Hepatocyte (in vitro differentiated cells): ENCODE data around the gene TIGD3. TPM values are rescaled to one million over a fixed set of nuclear protein-coding genes. Genes with fewer than 3 reads are reported as not detected.

Source experiments
- DNase-seq: peaks from one replicate; pipeline ENCODE4 v3.0.0-alpha.2; 2016; ENCODE audit warnings: low spot score
- H2AFZ ChIP-seq: fragments of 200-600 bp; sonication (generic); 2 replicates; pipeline ENCODE4 v1.6.0; 2016; ENCODE audit warnings: antibody characterized with exemption, mild to moderate bottlenecking
- H3K27ac ChIP-seq: fragments of 200-600 bp; sonication (generic); 2 replicates; pipeline ENCODE4 v1.5.1; 2016; ENCODE audit warnings: mild to moderate bottlenecking
- H3K27me3 ChIP-seq: fragments of 200-600 bp; sonication (generic); 2 replicates; pipeline ENCODE4 v1.6.1; 2016
- H3K36me3 ChIP-seq: fragments of 200-600 bp; sonication (generic); replicated peaks from 2 replicates; pipeline ENCODE4 v1.5.1; 2016; ENCODE audit warnings: low read depth; ENCODE audit not compliant: insufficient read depth
- H3K4me1 ChIP-seq: fragments of 200-600 bp; sonication (generic); 2 replicates; pipeline ENCODE4 v1.5.1; 2016; ENCODE audit warnings: mild to moderate bottlenecking, moderate library complexity; ENCODE audit not compliant: insufficient read depth
- H3K4me2 ChIP-seq: fragments of 200-600 bp; sonication (generic); 2 replicates; pipeline ENCODE4 v1.6.0; 2016
- H3K4me3 ChIP-seq: fragments of 200-600 bp; sonication (generic); 2 replicates; pipeline ENCODE4 v1.5.1; 2016; ENCODE audit warnings: mild to moderate bottlenecking
- H3K79me2 ChIP-seq: fragments of 200-600 bp; sonication (generic); 2 replicates; pipeline ENCODE4 v1.6.0; 2017; ENCODE audit warnings: mild to moderate bottlenecking
- H3K9me2 ChIP-seq: fragments of 200-600 bp; sonication (generic); replicated peaks from 2 replicates; pipeline ENCODE4 v1.6.0; 2017; ENCODE audit warnings: mild to moderate bottlenecking; ENCODE audit not compliant: insufficient read depth
- H3K9me3 ChIP-seq: fragments of 200-600 bp; sonication (generic); 2 replicates; pipeline ENCODE4 v1.5.1; 2016; ENCODE audit warnings: low read depth, mild to moderate bottlenecking
- H4K20me1 ChIP-seq: fragments of 200-600 bp; sonication (generic); 2 replicates; pipeline ENCODE4 v1.6.0; 2016; ENCODE audit warnings: mild to moderate bottlenecking; ENCODE audit not compliant: insufficient read depth, poor library complexity, severe bottlenecking
- EZH2 ChIP-seq: fragments of 200-600 bp; sonication (generic); IDR thresholded peaks from 2 replicates; pipeline ENCODE4 v1.6.1; 2016; ENCODE audit warnings: antibody characterized with exemption, mild to moderate bottlenecking, borderline replicate concordance
- EZH2phosphoT487 ChIP-seq: fragments of 200-600 bp; sonication (generic); IDR thresholded peaks from one replicate; pipeline ENCODE4 v1.6.1; 2018; ENCODE audit warnings: antibody characterized with exemption, mild to moderate bottlenecking, low read depth, moderate library complexity; ENCODE audit not compliant: unreplicated experiment, severe bottlenecking
- whole genome bisulfite sequencing: methylation state at CpG from one replicate; pipeline ENCODE4 v1.1.6; 2016; ENCODE audit warnings: low lambda C conversion rate; ENCODE audit errors: missing lambda C conversion rate; 5-methylcytosine and 5-hydroxymethylcytosine counted together
- polyA plus RNA-seq: library from polyadenylated mRNA; unstranded; fragments of >200 nt; fragmentation: Nextera tagmentation; extraction: Ambion mirVana; gene quantifications from 2 replicates; pipeline ENCODE4 v1.2.1, GENCODE V29; 2016
- total RNA-seq: library from RNA; depleted of rRNA; stranded (reverse); fragments of >200 nt; gene quantifications from 2 replicates; pipeline ENCODE4 v1.2.3, GENCODE V29; 2014
- TF ChIP-seq, protein P1 (sequence below): fragments of 200-600 bp; sonication (generic); IDR thresholded peaks from 2 replicates; pipeline ENCODE4 v1.5.1; 2016; ENCODE audit warnings: antibody characterized with exemption, mild to moderate bottlenecking; ENCODE audit not compliant: poor library complexity

TIGD3 gene
- total and polyA plus RNA-seq, 2 experiments from 2014 or later, result 1.7 to 2.0 TPM

DNA sequence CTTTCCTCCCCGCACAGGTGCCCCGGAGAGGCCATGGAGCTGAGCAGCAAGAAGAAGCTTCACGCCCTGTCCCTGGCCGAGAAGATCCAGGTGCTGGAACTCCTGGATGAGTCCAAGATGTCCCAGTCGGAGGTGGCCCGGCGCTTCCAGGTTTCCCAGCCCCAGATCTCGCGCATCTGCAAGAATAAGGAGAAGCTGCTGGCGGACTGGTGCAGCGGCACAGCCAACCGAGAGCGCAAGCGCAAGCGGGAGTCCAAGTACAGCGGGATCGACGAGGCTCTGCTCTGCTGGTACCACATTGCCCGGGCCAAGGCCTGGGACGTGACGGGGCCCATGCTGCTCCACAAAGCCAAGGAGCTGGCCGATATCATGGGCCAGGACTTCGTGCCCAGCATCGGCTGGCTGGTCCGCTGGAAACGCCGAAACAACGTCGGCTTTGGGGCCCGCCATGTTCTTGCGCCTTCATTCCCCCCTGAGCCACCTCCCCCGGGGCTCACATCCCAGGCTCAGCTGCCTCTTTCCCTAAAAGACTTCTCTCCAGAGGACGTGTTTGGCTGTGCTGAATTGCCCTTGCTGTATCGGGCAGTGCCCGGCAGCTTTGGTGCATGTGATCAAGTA is 1.3 kb downstream of the TIGD3 start:
- Histone ChIP-seq H3K4me1 (peaks cover 7% of the 10 kb centered on the region), H3K27ac (peak overlapping the region; percentile 23), H3K4me2 (peak overlapping the region; percentile 77), H3K79me2 (no peaks in the 10 kb centered on the region), H3K9me3 (no peaks in the 10 kb centered on the region), H3K27me3 (peaks cover 5% of the 10 kb centered on the region), H3K36me3 (no peaks in the 10 kb centered on the region), H3K9me2 (no peaks in the 10 kb centered on the region), H4K20me1 (peaks cover 4% of the 10 kb centered on the region), H2AFZ (no peak overlapping the region), H3K4me3 (no peak overlapping the region)
- no peak for DNase-seq
- TF ChIP-seq EZH2 (no peak), EZH2phosphoT487 (no peak)
- TF ChIP-seq, protein P1, sequence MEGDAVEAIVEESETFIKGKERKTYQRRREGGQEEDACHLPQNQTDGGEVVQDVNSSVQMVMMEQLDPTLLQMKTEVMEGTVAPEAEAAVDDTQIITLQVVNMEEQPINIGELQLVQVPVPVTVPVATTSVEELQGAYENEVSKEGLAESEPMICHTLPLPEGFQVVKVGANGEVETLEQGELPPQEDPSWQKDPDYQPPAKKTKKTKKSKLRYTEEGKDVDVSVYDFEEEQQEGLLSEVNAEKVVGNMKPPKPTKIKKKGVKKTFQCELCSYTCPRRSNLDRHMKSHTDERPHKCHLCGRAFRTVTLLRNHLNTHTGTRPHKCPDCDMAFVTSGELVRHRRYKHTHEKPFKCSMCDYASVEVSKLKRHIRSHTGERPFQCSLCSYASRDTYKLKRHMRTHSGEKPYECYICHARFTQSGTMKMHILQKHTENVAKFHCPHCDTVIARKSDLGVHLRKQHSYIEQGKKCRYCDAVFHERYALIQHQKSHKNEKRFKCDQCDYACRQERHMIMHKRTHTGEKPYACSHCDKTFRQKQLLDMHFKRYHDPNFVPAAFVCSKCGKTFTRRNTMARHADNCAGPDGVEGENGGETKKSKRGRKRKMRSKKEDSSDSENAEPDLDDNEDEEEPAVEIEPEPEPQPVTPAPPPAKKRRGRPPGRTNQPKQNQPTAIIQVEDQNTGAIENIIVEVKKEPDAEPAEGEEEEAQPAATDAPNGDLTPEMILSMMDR, result no peak
- WGBS, result 61% methylated on average over 28 of the region's 35 CpGs

DNA sequence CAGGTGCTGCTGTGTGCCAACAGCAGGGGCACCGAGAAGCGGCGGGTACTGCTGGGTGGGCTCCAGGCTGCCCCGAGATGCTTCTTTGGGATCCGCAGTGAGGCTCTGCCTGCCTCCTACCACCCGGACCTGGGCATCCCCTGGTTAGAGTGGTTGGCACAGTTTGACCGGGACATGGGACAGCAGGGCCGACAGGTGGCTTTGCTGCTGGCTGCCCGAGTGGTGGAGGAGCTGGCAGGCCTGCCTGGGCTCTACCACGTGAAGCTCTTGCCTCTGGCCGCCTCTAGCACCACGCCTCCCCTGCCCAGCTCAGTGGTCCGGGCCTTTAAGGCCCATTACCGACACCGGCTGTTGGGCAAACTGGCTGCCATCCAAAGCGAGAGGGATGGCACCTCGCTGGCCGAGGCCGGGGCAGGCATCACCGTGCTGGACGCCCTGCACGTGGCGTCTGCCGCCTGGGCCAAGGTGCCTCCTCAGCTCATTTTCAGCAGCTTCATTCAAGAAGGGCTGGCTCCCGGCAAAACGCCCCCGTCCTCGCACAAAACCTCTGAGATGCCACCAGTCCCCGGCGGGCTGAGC is 1.9 kb downstream of the TIGD3 start:
- DNase-seq, result no peak
- H4K20me1 ChIP-seq, result peaks cover 4% of the 10 kb centered on the region
- peaks cover 5% of the 10 kb centered on the region for H3K27me3 ChIP-seq
- no peaks in the 10 kb centered on the region for H3K79me2 ChIP-seq
- no peaks in the 10 kb centered on the region for H3K36me3 ChIP-seq
- no peak overlapping the region for H3K4me2 ChIP-seq
- TF ChIP-seq, protein P1, result no peak
- TF ChIP-seq EZH2, result no peak
- TF ChIP-seq EZH2phosphoT487, result no peak
- H3K4me1 ChIP-seq, result peaks cover 7% of the 10 kb centered on the region
- 95% methylated on average over 30 of the region's 30 CpGs for WGBS
- no peak overlapping the region for H3K27ac ChIP-seq
- H3K9me2 ChIP-seq, result no peaks in the 10 kb centered on the region
- H3K4me3 ChIP-seq, result no peak overlapping the region
- no peak overlapping the region for H2AFZ ChIP-seq
- H3K9me3 ChIP-seq, result no peaks in the 10 kb centered on the region

DNA sequence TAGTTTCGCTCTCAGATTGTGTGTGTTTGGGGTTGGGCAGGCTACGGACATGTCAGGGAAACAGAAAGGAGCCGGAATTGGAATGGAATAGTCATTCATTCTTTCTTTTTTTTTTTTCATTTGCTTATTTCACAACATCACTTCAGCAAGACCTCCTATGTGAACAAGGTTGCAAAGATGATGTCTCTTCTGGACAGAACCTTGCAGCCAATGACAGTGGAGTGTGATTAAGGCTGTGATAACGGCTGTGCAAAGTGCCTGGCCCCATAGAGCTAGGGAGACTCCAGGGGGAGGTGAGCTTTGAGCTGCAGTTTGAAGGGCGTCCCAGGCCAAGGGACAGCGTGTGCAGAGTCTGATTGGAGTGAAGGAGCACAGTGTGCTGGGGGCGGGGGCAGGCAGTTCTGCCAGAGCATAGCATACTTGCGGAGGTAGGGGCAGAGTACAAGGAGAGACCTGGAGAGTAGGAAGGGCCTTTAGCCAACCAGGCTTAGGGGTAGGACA is 3.4 kb downstream of the TIGD3 start:
- Histone ChIP-seq H3K4me1 (peaks cover 7% of the 10 kb centered on the region), H3K4me2 (peak overlapping the region; percentile 59), H2AFZ (no peak overlapping the region), H3K4me3 (no peak overlapping the region), H3K27ac (peak overlapping the region; percentile 87), H3K79me2 (no peaks in the 10 kb centered on the region), H3K36me3 (no peaks in the 10 kb centered on the region), H3K9me2 (no peaks in the 10 kb centered on the region), H3K27me3 (peaks cover 5% of the 10 kb centered on the region), H4K20me1 (peaks cover 4% of the 10 kb centered on the region), H3K9me3 (no peaks in the 10 kb centered on the region)
- peak; percentile 85 for DNase-seq
- TF ChIP-seq EZH2 (no peak), EZH2phosphoT487 (no peak)
- TF ChIP-seq, protein P1, result no peak
- 53% methylated on average over 8 of the region's 8 CpGs for WGBS
